Skin epidermis (tissue), 12 donors: ENCODE measurements around the gene MITF.
"Not testable (repeated sequence)": the region's sequence is repeated elsewhere in the genome, so short reads cannot be mapped to it uniquely, and the experiment has no call there.

Experiments
- H3K27ac ChIP-seq, 21 experiments: fragments of 200-600 bp; sonication (generic) in 11 of 21; one replicate each; pipeline ENCODE4 v1.5.0; 2020; ENCODE audit warnings: mild to moderate bottlenecking in 3 of 21, inconsistent platforms in 2 of 21, moderate library complexity in 2 of 21
- H3K4me3 ChIP-seq, 7 experiments: fragments of 200-600 bp; sonication (generic) in 2 of 7; one replicate each; pipeline ENCODE4 v1.5.0; 2020; ENCODE audit warnings: inconsistent platforms in 2 of 7, mild to moderate bottlenecking in 2 of 7, moderate library complexity in 1 of 7

MITF gene

GRCh38 chr3:69890084-69890483, 150.8 kb downstream of the MITF start:
- no peak overlapping the region for H3K27ac ChIP-seq
- H3K4me3 ChIP-seq: no peak overlapping the region

- Histone ChIP-seq H3K4me3 (no peak overlapping the region), H3K27ac (no peak overlapping the region)
Observed at GRCh38 chr3:69890691-69891090, 151.4 kb downstream of the MITF start.

DNA sequence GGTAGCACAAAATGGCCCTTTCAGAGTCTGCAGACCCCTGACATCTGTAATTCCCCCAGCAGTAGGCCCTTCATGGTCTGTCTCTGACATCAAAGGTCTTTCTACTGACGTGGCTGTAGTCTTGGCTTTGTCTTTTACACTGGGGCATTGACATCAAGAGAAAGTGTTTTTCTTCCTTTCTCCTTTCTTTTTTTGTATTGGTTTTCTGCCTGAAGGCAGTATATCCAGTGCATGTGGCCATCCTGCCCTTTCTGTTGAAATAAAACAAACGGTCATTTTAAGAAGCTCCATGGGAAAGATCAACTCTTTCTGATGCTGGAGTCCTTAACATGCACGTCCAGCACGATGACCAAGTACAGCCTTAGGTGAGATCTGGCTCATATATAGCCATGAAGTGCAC, 153.4 kb downstream of the MITF start:
- Histone ChIP-seq H3K4me3 (no peak overlapping the region), H3K27ac (peak overlapping the region in 1 of 21 experiments; percentile 0)

DNA sequence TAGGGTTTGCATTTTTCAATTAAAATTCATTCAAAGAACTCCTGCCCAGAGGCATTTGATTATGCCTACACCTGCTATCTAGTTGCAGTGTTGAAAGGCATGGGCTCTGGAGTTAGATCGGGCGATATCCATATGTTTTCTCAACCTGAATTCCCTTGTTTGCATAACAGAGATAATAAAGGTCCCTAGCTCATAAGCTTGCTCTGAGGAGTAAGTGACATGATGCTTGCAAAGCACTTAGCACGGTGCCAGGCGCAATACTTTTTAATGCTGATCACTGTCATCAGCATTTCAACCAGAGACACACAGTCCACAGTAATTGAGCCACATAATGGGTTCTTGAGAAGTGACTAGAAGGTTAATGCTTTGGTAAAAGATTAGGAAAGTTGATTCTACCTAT, 154.0 kb downstream of the MITF start:
- H3K27ac ChIP-seq: peak overlapping the region in 1 of 21 experiments; percentile 35
- no peak overlapping the region for H3K4me3 ChIP-seq

DNA sequence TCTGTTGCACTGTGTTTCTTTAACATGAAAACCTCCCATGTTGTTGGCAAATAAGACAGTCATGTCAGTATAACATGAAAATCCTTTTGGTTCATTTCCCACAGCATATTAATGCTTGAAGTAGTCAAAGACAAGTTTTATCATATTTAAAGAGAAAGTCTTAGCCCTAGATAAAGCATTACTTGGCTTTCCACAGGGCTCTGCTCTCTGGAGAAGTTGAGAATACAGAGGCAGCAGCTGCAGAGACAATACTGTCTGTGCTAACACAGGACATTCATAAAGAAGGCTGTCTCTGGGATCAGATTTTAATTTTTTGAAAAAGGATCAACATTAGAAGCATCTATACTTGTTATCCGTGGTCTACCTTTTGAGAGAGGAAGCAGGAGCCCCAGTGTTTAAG, 156.8 kb downstream of the MITF start:
- Histone ChIP-seq H3K27ac (no peak overlapping the region), H3K4me3 (no peak overlapping the region)

GRCh38 chr3:69900331-69900730, 161.1 kb downstream of the MITF start:
- Histone ChIP-seq H3K4me3 (no peak overlapping the region), H3K27ac (no peak overlapping the region)

DNA sequence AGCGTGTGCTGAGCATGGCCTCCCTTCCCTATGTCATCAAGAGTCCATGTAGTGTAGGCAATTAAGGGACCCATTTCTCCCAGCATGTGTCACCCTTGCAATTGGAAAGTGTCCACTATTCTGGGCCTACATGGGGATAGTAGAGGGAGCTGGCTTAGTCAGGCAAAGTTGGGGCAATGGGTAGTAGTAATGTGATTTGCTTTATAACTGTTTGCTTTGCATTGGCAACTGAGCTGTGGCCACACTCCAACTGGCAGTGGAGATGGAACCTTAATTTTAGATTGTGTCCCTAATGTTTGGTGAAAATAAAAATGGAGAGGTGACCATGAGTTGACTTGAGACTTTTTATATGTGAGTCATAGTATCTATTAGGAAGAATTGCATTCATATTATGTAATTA, 162.5 kb downstream of the MITF start:
- H3K27ac ChIP-seq: no peak overlapping the region
- no peak overlapping the region for H3K4me3 ChIP-seq

- H3K4me3 ChIP-seq: no peak overlapping the region
- no peak overlapping the region for H3K27ac ChIP-seq
Observed at GRCh38 chr3:69902386-69902785, 163.1 kb downstream of the MITF start.

GRCh38 chr3:69906351-69906966, 167.2 kb downstream of the MITF start:
- Histone ChIP-seq H3K4me3 (no peak overlapping the region), H3K27ac (no peak overlapping the region)

GRCh38 chr3:69907554-69907953, 168.3 kb downstream of the MITF start:
- H3K4me3 ChIP-seq: no peak overlapping the region
- H3K27ac ChIP-seq: peak overlapping the region in 3 of 21 experiments; percentile 4 to 24 (median 7)

- H3K4me3 ChIP-seq, H3K27ac ChIP-seq: not testable (repeated sequence)
Observed at GRCh38 chr3:69909859-69910258, 170.6 kb downstream of the MITF start.

- H3K27ac ChIP-seq: no peak overlapping the region
Observed at GRCh38 chr3:69913422-69913821, 174.2 kb downstream of the MITF start.

GRCh38 chr3:69914395-69914794, 175.1 kb downstream of the MITF start:
- Histone ChIP-seq H3K4me3 (no peak overlapping the region), H3K27ac (no peak overlapping the region)

More at GRCh38 chr3:69913422-69913821, 174.2 kb downstream of the MITF start:
- no peak overlapping the region for H3K4me3 ChIP-seq

GRCh38 chr3:69915726-69916125, 176.5 kb downstream of the MITF start:
- no peak overlapping the region for H3K27ac ChIP-seq
- no peak overlapping the region for H3K4me3 ChIP-seq

GRCh38 chr3:69920009-69920408, 180.7 kb downstream of the MITF start:
- not testable (repeated sequence) for H3K27ac ChIP-seq, H3K4me3 ChIP-seq

GRCh38 chr3:69921651-69922050, 182.4 kb downstream of the MITF start:
- Histone ChIP-seq H3K4me3 (no peak overlapping the region), H3K27ac (peak overlapping the region in 1 of 21 experiments; percentile 20)

- Histone ChIP-seq H3K27ac (peak overlapping the region in 1 of 21 experiments; percentile 8), H3K4me3 (no peak overlapping the region)
Observed at GRCh38 chr3:69922521-69923000, 183.3 kb downstream of the MITF start.

GRCh38 chr3:69925506-69925905, 186.2 kb downstream of the MITF start:
- Histone ChIP-seq H3K4me3 (no peak overlapping the region), H3K27ac (peak overlapping the region in 1 of 21 experiments; percentile 19)

DNA sequence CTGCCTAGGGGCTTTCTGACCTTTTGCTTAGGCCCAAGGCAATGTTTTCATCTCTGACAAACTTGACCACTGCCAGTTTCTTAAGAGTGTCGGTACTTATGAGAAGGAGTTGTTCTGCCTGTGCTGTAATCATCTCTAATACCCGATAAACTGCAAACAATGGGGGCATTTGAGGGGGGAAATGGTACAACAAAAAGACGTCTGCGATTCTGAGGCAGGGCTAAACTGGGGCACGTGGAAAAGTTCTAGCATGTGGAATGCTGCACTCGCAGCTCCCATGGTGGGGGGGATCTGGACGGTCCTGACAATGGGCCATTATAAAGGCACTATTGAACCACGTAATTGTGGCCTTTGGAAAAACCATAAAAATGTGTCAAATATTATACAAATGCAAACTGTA, 187.1 kb downstream of the MITF start:
- Histone ChIP-seq H3K27ac (no peak overlapping the region), H3K4me3 (no peak overlapping the region)

DNA sequence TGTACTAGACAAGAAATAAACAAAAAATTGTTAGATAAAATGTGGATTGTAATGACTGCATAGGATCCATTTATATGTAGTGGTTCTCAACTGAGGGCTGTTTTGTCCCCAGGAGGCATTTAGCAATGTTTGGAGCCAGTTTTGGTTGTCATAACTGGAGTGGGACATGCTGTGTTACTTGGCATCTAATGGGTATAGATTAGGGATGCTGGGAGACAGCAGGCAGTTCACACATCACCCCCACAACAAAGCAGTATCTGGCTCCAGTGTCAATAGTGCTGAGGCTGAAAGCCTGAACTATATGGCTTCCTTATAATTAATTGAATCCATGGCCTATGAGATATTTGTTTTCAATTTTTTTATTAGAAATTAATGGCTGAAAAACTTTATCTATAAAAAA, 188.3 kb downstream of the MITF start:
- H3K27ac ChIP-seq: no peak overlapping the region
- H3K4me3 ChIP-seq: no peak overlapping the region

DNA sequence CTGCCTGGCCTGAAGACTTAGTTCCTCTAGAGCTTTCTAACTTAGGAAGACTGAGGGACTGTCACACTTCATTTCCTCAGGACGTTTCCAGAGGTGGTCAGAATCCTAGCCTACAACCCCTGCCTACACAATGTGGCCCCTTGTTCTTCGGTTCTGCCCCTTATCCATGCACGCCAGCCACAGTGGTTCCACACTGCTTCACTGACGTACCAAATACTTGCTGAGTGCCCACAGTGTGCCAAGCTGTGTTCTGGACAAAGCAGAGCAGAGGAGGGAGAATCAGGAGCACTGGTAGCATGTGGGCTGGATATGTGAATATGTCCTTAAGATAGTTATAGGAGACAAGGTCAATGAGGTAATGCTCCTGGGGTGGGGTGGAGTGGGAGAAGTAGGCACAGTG, 189.8 kb downstream of the MITF start:
- Histone ChIP-seq H3K4me3 (no peak overlapping the region), H3K27ac (no peak overlapping the region)

DNA sequence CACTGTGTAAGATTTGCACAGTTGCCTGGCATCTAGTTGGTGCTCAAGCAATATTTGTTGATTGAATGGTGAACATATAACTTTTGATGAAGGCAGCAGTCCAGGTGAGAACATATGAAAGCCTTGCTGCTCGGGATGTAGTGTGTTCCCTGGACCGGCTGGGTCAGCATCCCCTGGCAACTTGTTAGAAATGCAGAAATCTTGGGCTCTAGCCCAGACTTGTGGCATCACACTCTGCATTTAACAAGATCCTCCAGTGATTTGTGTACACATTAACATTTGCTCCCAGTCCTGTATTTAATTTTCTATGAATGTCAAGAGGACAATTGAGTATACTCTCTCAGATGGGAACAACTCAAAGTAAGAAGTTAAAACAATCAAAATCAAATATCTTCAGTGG, 191.3 kb downstream of the MITF start:
- H3K27ac ChIP-seq: no peak overlapping the region
- no peak overlapping the region for H3K4me3 ChIP-seq
